ENCODE measurements around the gene PPARG.
"Not testable (repeated sequence)": the region's sequence is repeated elsewhere in the genome, so short reads cannot be mapped to it uniquely, and the experiment has no call there.

PPARG gene

DNA sequence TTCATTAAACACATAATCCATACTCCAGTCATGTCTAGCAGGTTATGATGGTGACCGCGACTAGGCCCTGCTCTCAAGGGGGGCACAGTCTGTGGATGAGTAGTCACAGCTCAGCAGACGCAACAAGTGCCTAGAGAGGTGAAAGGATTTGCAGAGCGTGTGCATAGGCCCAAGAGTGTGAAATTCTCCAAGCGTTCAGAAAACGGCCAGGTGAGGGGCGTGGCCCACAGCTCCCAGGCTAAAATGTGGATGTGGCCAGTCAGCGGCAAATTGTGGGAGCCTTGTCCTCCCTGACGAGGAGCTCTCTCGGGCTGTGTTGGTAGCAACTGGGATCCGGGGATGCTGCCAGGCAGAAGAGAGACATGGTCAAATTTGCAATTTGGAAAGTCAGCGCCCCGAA, 149.0 kb downstream of the PPARG start:
- in situ Hi-C loops (cut with HindIII; ENCODE audit: low sequenced_read_pairs), result loop anchor here (5.0 kb wide), 1 partner anchor 46 kb away; no protein-coding TSS in a partner anchor

- in situ Hi-C loops (cut with HindIII; ENCODE audit: low sequenced_read_pairs), result loop anchor here (5.0 kb wide), 1 partner anchor 46 kb away; no protein-coding TSS in a partner anchor
Measured at GRCh38 chr3:12438318-12438717, 149.4 kb downstream of the PPARG start.

DNA sequence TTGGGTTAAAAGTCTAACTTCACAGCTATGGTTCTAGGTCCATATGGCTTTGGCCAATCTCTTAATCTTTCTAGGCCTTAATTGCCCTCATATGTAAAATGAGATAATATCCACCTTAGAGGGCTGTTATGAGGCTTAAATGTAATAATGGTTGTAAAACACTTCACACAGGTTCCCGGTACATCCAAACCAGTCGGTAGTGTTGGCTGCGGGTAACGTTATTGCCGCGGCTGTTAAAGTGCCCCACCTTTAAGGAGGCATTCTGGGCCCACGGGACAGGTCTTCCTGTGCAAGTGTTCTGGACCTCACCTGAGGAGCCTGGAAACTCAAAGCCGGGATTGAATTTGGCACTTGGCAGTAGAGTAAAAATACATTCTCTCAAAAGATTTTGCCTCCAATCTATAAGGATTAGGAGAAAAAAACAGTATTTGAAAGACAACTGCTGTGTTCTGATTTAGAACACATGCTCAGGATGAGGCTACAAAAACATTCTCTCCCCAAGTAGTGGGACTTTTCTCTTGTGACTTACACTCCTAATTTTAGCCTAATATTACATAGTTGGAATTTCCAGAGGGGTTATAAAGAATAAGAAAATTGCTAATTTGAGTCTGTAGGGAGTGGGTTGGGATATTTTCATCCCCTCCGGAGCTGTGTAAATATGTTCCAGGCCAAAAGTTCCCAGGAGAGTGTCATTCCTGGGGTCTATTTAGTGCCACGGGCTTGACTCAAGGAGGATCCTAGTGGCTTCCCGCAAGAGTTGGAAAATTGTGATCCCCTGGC, 150.5 kb downstream of the PPARG start:
- in situ Hi-C loops (cut with HindIII; ENCODE audit: low sequenced_read_pairs), result loop anchor here (5.0 kb wide), 1 partner anchor 47 kb away; no protein-coding TSS in a partner anchor

- in situ Hi-C loops (cut with HindIII; ENCODE audit: low sequenced_read_pairs), result no loop called here
Measured at GRCh38 chr3:12440927-12441714, 152.3 kb downstream of the PPARG start.

DNA sequence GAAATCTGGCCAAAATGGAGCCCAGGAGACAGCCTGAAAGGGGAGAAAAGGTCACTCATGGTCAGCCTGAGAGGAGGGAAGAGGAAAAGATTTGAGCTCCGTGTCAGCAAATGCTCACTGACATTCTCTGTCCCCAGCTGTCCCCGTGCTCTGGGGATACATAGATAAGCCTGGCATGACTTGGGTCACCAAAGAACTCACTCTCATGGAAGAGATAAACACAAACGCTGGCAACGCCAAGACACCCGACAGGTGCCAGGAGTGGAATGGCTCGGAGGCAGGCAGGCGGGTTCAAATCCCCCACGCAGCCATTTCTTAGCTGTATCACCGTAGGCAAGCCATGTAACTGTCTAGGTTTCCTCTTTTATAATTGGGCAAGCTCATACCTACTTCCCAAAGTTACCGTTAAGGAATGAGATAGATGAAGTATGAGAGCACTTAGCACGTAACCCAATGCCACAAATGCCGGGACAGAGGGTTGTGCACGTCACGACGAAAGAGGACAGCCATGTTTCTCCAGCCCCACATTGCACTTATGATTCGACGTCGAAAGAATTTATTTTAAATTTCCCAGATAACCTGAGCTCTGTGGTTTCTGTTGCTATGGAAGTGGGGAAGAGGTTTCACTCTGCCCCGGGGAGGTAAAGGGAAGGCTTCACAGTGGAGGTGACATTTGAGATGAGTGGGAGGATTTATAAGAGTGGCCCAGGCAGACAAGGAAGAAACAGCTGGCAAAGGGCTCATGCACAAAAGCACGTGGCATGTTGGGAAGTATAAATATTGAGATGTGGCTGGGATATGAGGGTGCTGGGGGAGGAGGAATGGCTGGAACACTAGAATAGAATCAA, 154.0 kb downstream of the PPARG start:
- in situ Hi-C loops (cut with HindIII; ENCODE audit: low sequenced_read_pairs), result no loop called here

DNA sequence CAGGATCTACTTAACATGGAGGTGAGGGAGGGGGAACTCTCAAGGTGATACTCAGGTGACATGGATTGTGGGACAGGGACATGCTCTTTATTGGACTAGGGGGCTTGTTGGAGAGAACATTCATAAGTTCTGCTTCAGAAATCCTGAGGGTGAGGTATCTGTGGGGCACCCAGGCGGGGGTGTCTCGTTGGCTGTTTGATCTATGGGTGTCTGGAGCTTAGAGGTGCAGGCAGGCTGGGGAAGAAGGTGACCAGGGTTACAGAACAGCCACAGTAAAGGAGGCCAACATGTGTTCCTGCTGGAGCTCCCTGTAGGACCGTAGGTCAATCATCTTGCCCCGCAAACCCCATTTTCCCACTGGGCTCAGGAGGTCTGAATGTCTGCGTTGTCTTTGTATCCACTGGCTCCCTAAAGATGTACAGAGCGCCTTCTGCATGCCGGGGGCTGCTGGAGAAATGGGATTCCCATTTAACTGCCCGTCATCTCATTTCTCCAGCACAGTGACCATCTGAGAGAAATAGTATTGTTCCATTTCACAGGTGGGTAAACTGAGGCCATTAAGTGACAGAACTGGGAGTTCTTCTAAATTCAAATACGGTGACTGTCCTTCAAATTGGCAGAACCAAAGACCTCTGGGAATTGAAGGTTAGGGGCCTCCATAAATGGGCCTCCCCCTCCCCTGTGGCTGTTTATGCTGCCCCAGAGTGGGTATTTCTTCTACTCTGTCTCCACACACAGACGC, 155.1 kb downstream of the PPARG start:
- in situ Hi-C loops (cut with HindIII; ENCODE audit: low sequenced_read_pairs), result no loop called here

DNA sequence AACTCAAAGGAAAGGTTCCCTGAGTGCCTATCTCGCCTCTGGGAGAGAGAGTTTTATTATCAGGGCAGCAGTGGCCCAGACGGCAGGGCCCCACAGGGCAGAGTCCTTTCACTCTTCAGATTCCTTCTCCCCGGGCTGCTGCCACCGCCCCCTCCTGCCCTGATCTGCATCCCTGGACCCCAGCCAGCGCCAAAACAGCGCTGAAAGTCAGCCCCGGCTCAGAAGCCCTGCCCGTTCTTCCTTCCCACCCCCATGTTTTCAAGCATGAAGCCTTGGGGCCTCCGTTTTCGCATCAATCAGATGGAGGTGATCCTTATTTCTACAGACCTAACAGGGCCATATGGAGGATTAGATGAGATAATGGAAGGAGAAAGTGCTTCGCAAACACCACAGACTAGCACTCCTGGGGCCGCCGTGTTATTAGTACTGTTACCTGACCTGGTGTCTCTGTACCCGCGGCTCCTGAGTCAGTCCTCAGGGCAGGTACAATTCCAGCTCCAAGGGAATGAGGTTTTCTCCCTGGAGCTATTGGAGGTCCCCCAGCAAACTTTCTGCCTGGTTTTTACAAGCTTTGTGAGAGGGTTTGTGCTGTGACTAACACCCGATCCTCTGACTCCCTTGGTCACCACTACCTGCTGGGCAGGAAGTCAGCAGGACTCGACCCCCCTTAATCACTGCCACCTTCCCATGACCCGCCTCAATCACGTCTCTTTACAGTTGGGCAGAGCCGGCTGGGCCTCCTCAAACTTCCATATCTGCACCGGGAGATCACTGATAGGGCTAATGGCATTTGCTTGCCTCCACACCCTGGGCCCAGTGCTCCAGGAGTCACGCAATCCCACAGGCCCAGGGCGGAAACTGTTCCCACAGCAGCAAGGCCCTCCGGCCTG, 156.0 kb downstream of the PPARG start:
- in situ Hi-C loops (cut with HindIII; ENCODE audit: low sequenced_read_pairs), result no loop called here

GRCh38 chr3:12445523-12446240, 156.8 kb downstream of the PPARG start:
- in situ Hi-C loops (cut with HindIII; ENCODE audit: low sequenced_read_pairs), result no loop called here

DNA sequence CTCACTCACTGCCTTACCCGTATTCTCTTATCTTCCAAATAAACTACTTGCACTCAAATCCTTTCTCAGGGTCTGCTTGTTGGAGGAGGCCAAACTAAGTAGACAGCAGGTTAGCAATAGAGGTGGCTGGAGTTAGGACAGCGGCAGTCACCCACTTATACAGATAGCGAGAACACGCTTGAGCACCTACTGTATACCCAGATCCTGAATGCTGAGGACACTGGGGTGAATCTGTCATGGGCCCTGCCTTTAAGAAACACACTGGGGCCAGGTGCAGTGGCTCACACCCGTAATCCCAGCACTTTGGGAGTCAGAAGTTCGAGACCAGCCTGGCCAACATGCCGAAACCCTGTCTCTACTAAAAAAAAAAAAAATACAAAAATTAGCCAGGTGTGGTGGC, 157.4 kb downstream of the PPARG start:
- in situ Hi-C loops (cut with HindIII; ENCODE audit: low sequenced_read_pairs), result no loop called here

DNA sequence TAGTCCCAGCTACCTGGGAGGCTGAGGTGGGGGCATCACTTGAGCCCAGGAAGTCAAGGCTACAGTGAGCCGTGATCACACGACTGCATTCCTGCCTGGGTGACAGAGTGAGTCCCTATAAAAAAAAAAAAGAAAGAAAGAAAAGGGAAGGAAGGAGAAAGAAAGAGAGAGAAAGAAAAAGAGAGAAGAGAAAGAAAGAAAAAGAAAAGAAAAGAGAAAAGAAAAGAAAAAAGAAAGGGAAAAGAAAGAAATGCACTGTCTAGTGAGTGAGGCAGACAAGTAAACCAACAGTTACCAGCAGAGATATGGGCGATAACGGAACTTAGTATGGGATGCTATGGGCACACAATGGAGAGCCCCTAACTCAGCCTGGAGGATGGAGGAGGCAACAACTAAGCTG, 158.2 kb downstream of the PPARG start:
- in situ Hi-C loops (cut with HindIII; ENCODE audit: low sequenced_read_pairs), result no loop called here

GRCh38 chr3:12448404-12449202, 159.7 kb downstream of the PPARG start:
- in situ Hi-C loops (cut with HindIII; ENCODE audit: low sequenced_read_pairs), result not testable (repeated sequence)

- in situ Hi-C loops (cut with HindIII; ENCODE audit: low sequenced_read_pairs), result no loop called here
Measured at GRCh38 chr3:12449889-12450682, 161.2 kb downstream of the PPARG start.

DNA sequence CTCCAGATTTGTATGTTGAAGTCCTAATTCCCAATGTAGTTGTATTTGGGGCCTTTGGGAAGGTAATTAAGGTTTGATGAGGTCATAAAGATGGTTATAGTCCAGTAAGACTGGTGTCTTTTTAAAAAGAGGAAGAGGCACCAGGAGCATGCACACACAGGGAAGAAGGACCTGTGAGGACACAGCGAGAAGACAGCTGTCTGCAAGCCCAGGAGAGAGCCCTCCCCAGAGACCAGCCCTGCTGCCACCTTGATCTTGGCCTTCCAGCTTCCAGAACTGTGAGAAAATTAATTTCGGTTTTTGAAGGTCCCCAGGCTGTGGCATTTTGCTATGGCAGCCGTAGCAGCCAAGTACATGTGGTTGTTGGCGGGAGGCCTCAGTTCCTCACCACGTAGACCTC, 162.6 kb downstream of the PPARG start:
- in situ Hi-C loops (cut with HindIII; ENCODE audit: low sequenced_read_pairs), result no loop called here

DNA sequence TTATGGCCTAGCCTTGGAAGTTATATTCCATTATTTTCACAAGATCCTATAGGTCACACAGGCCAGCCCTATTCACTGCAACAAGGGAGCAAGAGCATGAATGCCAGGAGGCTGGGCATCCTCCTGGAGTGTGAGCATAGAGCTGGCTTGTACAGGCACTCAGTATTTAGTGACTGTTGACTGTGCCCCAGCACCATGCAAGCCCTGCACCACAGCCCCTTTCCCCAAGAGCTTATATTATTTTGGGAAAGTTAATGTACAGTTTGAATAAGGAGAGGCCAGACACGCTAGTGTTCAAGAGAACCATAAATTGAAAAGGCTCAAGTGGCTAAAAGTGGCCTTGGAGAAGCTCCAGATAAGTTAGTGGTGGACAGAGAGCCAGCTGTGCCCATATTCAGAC, 163.1 kb downstream of the PPARG start:
- in situ Hi-C loops (cut with HindIII; ENCODE audit: low sequenced_read_pairs), result no loop called here

- in situ Hi-C loops (cut with HindIII; ENCODE audit: low sequenced_read_pairs), result no loop called here
Measured at GRCh38 chr3:12452361-12453330, 163.8 kb downstream of the PPARG start.

Data from endothelial cell of hepatic sinusoid (primary cell).